Caco-2 (cell line): Measurements from ENCODE around the gene SS18L1. TPM values are rescaled to one million over a fixed set of nuclear protein-coding genes. Genes with fewer than 3 reads are reported as not detected.

Source experiments
- BruUV-seq: library from RNA; stranded (reverse); fragments of 400-500 nt; replicated peaks from 2 replicates; lab custom pipeline; 2021; lab: Mats Ljungman, UMichigan
- CTCF ChIA-PET: fragments of 300-600 bp; sonication (Branson Sonifier 250); formaldehyde crosslinking; loops from one replicate; lab custom pipeline; 2022; ENCODE audit warnings: antibody characterized with exemption; lab: Charles Lee
- POLR2A ChIA-PET: fragments of 300-600 bp; sonication (Branson Sonifier 250); formaldehyde crosslinking; loops from one replicate; lab custom pipeline; 2022; ENCODE audit warnings: antibody characterized with exemption; lab: Charles Lee
- DNase-seq, 2 experiments: peaks; one replicate each; pipeline versions ENCODE4 v3.0.0 to v3.0.0-alpha.2; 2020 to 2022
- H3K27me3 ChIP-seq: replicated peaks from 2 replicates; pipeline ENCODE4 v1.6.0; 2011; ENCODE audit warnings: low read length; ENCODE audit not compliant: control insufficient read depth, insufficient read depth
- H3K36me3 ChIP-seq: 2 replicates; pipeline ENCODE4 v1.5.1; 2011; ENCODE audit warnings: low read length; ENCODE audit not compliant: control insufficient read depth, insufficient read depth
- H3K4me1 ChIP-seq: fragments of 250-450 bp; sonication (Bioruptor Pico); 2 replicates; pipeline ENCODE4 v1.5.1; 2020; ENCODE audit warnings: mild to moderate bottlenecking
- H3K4me3 ChIP-seq: 2 replicates; pipeline ENCODE4 v1.5.1; 2011; ENCODE audit warnings: low read depth, mild to moderate bottlenecking, control low read depth, low read length
- H3K9me3 ChIP-seq: fragments of 250-450 bp; sonication (Bioruptor Pico); 2 replicates; pipeline ENCODE4 v1.5.1; 2020; ENCODE audit warnings: mild to moderate bottlenecking, moderate library complexity
- H3K27ac Mint-ChIP-seq: one replicate; pipeline ENCODE4 v1.8.0; 2022; ENCODE audit warnings: mixed read lengths; ENCODE audit not compliant: unreplicated experiment
- H3K27me3 Mint-ChIP-seq: one replicate; pipeline ENCODE4 v1.8.0; 2022; ENCODE audit warnings: mixed read lengths; ENCODE audit not compliant: insufficient read depth, unreplicated experiment
- H3K36me3 Mint-ChIP-seq: one replicate; pipeline ENCODE4 v1.8.0; 2022; ENCODE audit warnings: mild to moderate bottlenecking, mixed read lengths; ENCODE audit not compliant: insufficient read depth, unreplicated experiment
- H3K4me1 Mint-ChIP-seq: one replicate; pipeline ENCODE4 v1.8.0; 2022; ENCODE audit warnings: low read depth, mixed read lengths; ENCODE audit not compliant: unreplicated experiment
- H3K4me3 Mint-ChIP-seq: one replicate; pipeline ENCODE4 v1.8.0; 2022; ENCODE audit warnings: mild to moderate bottlenecking, moderate library complexity, mixed read lengths; ENCODE audit not compliant: unreplicated experiment
- H3K9me3 Mint-ChIP-seq: one replicate; pipeline ENCODE4 v1.8.0; 2022; ENCODE audit warnings: mixed read lengths; ENCODE audit not compliant: unreplicated experiment
- intact Hi-C: fragments of 100-400 bp; cut with micrococcal nuclease; formaldehyde crosslinking; loops from one replicate; pipeline ENCODE4 v1.10.0; 2022; ENCODE audit not compliant: unreplicated experiment
- total RNA-seq: library from RNA; stranded (reverse); gene quantifications from 2 replicates; pipeline ENCODE4 v1.2.3, GENCODE V29; 2022
- TF ChIP-seq, protein P1 (sequence below), 2 experiments: fragments of 200-600 bp in 1 of 2; IDR thresholded peaks; 1 replicate in 1 of 2; 2 replicates in 1 of 2; pipeline versions ENCODE4 v1.5.1 to v1.8.0; 2011 to 2022; ENCODE audit warnings: antibody characterized with exemption in 1 of 2, control low read depth in 1 of 2, inconsistent platforms in 1 of 2, low read depth in 1 of 2, low read length in 1 of 2, mild to moderate bottlenecking in 1 of 2, moderate library complexity in 1 of 2; ENCODE audit not compliant: insufficient read depth in 1 of 2, severe bottlenecking in 1 of 2, unreplicated experiment in 1 of 2

Gene SS18L1
- total RNA-seq, 1 experiment from 2014 or later = 46.4 TPM

DNA sequence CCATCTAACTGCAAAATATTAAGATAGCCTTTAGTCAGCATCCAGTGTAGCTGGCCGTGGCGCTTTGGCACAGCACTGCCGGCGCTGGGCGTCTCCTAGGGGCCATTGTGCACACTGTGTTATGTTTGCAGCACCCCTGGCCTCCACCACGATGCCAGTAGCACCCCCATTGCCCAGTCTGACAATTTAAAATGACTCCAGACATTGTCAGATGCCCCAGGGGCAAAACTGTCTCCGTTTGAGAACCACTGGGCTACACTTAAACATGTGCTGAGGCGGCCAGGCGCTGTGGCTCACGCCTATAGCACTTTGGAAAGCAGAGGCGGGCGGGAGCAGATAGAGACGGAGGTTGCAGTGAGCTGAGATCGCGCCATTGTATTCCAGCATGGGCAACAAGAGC lies 33.3 kb downstream of the SS18L1 start:
- ChIA-PET CTCF (no interaction called here), POLR2A (interaction anchor here (0.6 kb wide), 1 partner anchor 43 kb away, joined by 3 read pairs; no protein-coding TSS in a partner anchor)
- BruUV-seq = no TSS peak
- 0 out of 2 replicates have a peak, but pooled peaks cover 6% of the 10 kb centered on the region for H3K36me3 ChIP-seq
- no peak overlapping the region for H3K4me3 ChIP-seq
- H3K9me3 ChIP-seq = no peaks in the 10 kb centered on the region
- Mint-ChIP-seq H3K4me1 (peaks cover 5% of the 10 kb centered on the region), H3K36me3 (peaks cover 63% of the 10 kb centered on the region), H3K4me3 (no peak overlapping the region), H3K27ac (no peak overlapping the region), H3K27me3 (no peaks in the 10 kb centered on the region), H3K9me3 (no peaks in the 10 kb centered on the region)
- H3K27me3 ChIP-seq = no peaks in the 10 kb centered on the region
- no peak for DNase-seq
- peaks cover 3% of the 10 kb centered on the region for H3K4me1 ChIP-seq
- TF ChIP-seq, protein P1, sequence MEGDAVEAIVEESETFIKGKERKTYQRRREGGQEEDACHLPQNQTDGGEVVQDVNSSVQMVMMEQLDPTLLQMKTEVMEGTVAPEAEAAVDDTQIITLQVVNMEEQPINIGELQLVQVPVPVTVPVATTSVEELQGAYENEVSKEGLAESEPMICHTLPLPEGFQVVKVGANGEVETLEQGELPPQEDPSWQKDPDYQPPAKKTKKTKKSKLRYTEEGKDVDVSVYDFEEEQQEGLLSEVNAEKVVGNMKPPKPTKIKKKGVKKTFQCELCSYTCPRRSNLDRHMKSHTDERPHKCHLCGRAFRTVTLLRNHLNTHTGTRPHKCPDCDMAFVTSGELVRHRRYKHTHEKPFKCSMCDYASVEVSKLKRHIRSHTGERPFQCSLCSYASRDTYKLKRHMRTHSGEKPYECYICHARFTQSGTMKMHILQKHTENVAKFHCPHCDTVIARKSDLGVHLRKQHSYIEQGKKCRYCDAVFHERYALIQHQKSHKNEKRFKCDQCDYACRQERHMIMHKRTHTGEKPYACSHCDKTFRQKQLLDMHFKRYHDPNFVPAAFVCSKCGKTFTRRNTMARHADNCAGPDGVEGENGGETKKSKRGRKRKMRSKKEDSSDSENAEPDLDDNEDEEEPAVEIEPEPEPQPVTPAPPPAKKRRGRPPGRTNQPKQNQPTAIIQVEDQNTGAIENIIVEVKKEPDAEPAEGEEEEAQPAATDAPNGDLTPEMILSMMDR (IDR thresholded peaks at IDR 0.05; ENCODE audit: insufficient read depth in 1 of 2, low read depth in 1 of 2, low read length in 1 of 2, severe bottlenecking in 1 of 2, unreplicated experiment in 1 of 2) = no peak
- intact Hi-C loops = no loop called here

DNA sequence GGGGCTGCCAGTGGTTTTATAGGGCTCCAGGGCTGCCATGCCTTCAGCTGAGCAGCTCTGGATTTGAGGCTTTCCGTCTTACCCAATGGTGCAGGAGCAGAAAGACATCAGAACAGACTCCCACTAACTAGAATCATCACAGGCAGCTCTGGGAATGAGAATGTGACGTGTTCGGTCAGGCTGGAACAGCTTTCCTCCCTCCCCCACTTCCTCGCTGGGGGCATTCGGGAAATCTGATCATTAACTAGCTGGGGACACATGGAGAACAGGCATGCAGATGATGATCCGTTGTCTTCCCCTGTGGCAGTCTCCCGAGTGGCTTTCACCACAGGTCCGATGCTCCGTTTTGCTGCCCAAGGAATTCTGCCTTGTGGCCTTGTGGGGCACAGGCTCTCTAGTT lies 33.7 kb downstream of the SS18L1 start:
- no peaks in the 10 kb centered on the region for H3K9me3 ChIP-seq
- no peaks in the 10 kb centered on the region for H3K27me3 ChIP-seq
- H3K36me3 Mint-ChIP-seq = peaks cover 63% of the 10 kb centered on the region
- TF ChIP-seq, protein P1 (IDR thresholded peaks at IDR 0.05; ENCODE audit: insufficient read depth in 1 of 2, low read depth in 1 of 2, low read length in 1 of 2, severe bottlenecking in 1 of 2, unreplicated experiment in 1 of 2) = no peak
- H3K4me3 ChIP-seq = no peak overlapping the region
- ChIA-PET CTCF (no interaction called here), POLR2A (interaction anchor here (0.6 kb wide), 1 partner anchor 44 kb away, joined by 3 read pairs; no protein-coding TSS in a partner anchor)
- H3K36me3 ChIP-seq = 0 out of 2 replicates have a peak, but pooled peaks cover 6% of the 10 kb centered on the region
- no TSS peak for BruUV-seq
- H3K9me3 Mint-ChIP-seq = no peaks in the 10 kb centered on the region
- DNase-seq = no peak
- H3K27me3 Mint-ChIP-seq = no peaks in the 10 kb centered on the region
- H3K4me1 Mint-ChIP-seq = peaks cover 8% of the 10 kb centered on the region
- H3K27ac Mint-ChIP-seq = no peak overlapping the region
- intact Hi-C loops = no loop called here
- peaks cover 5% of the 10 kb centered on the region for H3K4me1 ChIP-seq
- H3K4me3 Mint-ChIP-seq = no peak overlapping the region

DNA sequence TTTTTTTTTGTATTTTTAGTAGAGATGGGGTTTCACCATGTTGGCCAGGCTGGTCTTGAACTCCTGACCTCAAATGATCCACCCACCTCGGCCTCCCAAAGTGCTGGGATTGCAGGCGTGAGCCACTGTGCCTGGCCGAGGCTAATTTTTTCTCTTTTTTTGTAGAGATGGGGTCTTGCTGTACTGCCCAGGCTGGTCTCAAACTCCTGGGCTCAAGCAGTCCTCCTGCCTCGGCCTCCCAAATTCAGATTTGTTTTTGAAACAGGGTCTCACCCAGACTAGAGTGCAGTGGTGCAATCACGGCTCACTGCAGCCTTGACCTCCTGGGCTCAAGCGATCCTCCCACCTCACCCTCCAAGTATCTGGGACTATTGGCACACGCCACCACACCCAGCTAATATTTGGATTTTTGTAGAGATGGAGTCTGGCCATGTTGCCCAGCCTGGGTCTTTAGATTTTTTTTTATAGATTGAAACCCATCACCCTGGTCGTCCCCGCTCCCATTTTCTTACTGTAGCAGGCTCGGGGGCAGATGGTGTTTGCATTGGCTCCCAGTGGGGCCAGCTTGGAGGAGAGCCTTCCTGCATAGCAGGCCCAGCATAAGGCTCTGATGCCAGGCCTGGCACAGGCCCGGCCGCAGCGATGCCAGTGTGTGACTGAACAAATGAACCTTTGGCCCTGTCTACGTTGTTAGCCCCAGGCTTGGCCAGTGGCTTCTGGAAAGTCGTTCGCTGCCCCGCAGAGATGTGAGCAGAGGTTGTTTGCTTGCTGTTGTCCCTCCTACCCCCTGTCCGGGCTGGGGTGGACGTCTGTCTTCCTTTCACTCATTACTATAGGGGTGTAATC lies 35.0 kb downstream of the SS18L1 start:
- BruUV-seq = no TSS peak
- ChIA-PET POLR2A (no interaction called here), CTCF (no interaction called here)
- peaks cover 71% of the 10 kb centered on the region for H3K36me3 Mint-ChIP-seq
- Histone ChIP-seq H3K36me3 (0 out of 2 replicates have a peak, but pooled peaks cover 4% of the 10 kb centered on the region), H3K9me3 (no peaks in the 10 kb centered on the region), H3K4me1 (peaks cover 5% of the 10 kb centered on the region), H3K27me3 (no peaks in the 10 kb centered on the region), H3K4me3 (no peak overlapping the region)
- H3K4me1 Mint-ChIP-seq = peaks cover 9% of the 10 kb centered on the region
- TF ChIP-seq, protein P1 (IDR thresholded peaks at IDR 0.05; ENCODE audit: insufficient read depth in 1 of 2, low read depth in 1 of 2, low read length in 1 of 2, severe bottlenecking in 1 of 2, unreplicated experiment in 1 of 2) = no peak
- no peak for DNase-seq
- H3K27me3 Mint-ChIP-seq = no peaks in the 10 kb centered on the region
- H3K27ac Mint-ChIP-seq = no peak overlapping the region
- intact Hi-C loops = no loop called here
- no peaks in the 10 kb centered on the region for H3K9me3 Mint-ChIP-seq
- no peak overlapping the region for H3K4me3 Mint-ChIP-seq
